ENCODE results near the gene ATXN7L1. TPM values are rescaled to one million over a fixed set of nuclear protein-coding genes. Genes with fewer than 3 reads are reported as not detected.

The ATXN7L1 gene
- total RNA-seq, 1 experiment from 2014 or later, result 24.3 TPM

GRCh38 chr7:105672801-105673200 lies 203.6 kb downstream of the ATXN7L1 start:
- peaks cover 18% of the 10 kb centered on the region; the same call in 1 of the 2 replicates for H3K4me1 ChIP-seq (ENCODE audit: insufficient read depth, low read length)
- DNase-seq, result no peak
- H3K23me2 ChIP-seq (ENCODE audit: insufficient read length, low read depth, low read length, poor library complexity, severe bottlenecking), result no peaks in the 10 kb centered on the region
- no peaks in the 10 kb centered on the region for H3K27me3 ChIP-seq (ENCODE audit: insufficient read depth, low read length)
- H2BK20ac ChIP-seq (ENCODE audit: low read depth, low read length, poor library complexity, severe bottlenecking), result no peak overlapping the region
- TF ChIP-seq CTCF (conservative IDR thresholded peaks at IDR 0.05), result no peak
- Mint-ChIP-seq H3K4me3 (no peak overlapping the region; a peak in 1 of 5 replicates), H3K27me3 (ENCODE audit: low read depth) (no peaks in the 10 kb centered on the region), H3K36me3 (ENCODE audit: insufficient read depth in 1 of 3, low read depth in 3 of 3) (peaks cover 0 to 3% (median 0%) of the 10 kb centered on the region in 3 experiments; a peak in 1 of 7 replicates), H3K4me1 (peaks cover 30 to 31% of the 10 kb centered on the region in 2 experiments), H3K9me3 (no peaks in the 10 kb centered on the region), H3K27ac (peak overlapping the region; percentile 74 to 82 (median 75); a peak in 5 of 7 replicates)
- H3K79me2 ChIP-seq (ENCODE audit: insufficient read depth, low read length), result 0 out of 2 replicates have a peak, but pooled peaks cover 2% of the 10 kb centered on the region
- no peaks in the 10 kb centered on the region for H3K9me3 ChIP-seq (ENCODE audit: control insufficient read depth, low read depth, low read length)
- H2BK120ac ChIP-seq (ENCODE audit: low read depth, low read length, poor library complexity, severe bottlenecking), result no peak overlapping the region
- no peak overlapping the region for H3K4me2 ChIP-seq (ENCODE audit: insufficient read depth, insufficient read length, low read length)
- H3K23ac ChIP-seq (ENCODE audit: insufficient read length, low read depth, low read length), result no peak overlapping the region
- no peak overlapping the region for H2AK5ac ChIP-seq (ENCODE audit: insufficient read length, low read length)
- H2BK12ac ChIP-seq (ENCODE audit: insufficient read length, low read depth, low read length), result no peak overlapping the region
- peaks cover 3% of the 10 kb centered on the region for H3K79me1 ChIP-seq (ENCODE audit: insufficient read depth, low read depth, low read length, poor library complexity, severe bottlenecking)
- no peak overlapping the region for H4K8ac ChIP-seq (replicated peaks; ENCODE audit: insufficient read length, low read depth, low read length)
- H3K9ac ChIP-seq (ENCODE audit: extremely low read depth, insufficient read length, low read length), result no peak overlapping the region
- H2BK5ac ChIP-seq (ENCODE audit: insufficient read length, low read length), result no peak overlapping the region
- peak overlapping the region; percentile 19 for H3K27ac ChIP-seq (ENCODE audit: insufficient read length, low read depth, low read length)
- no peaks in the 10 kb centered on the region for H4K20me1 ChIP-seq (ENCODE audit: control insufficient read depth, insufficient read depth, insufficient read length)
- no peak overlapping the region for H4K5ac ChIP-seq (ENCODE audit: insufficient read length, low read depth, low read length)
- no peak overlapping the region for H3K4ac ChIP-seq (ENCODE audit: low read depth, low read length)
- no peak overlapping the region for H3K56ac ChIP-seq (ENCODE audit: insufficient read length, low read depth, low read length)
- no peak overlapping the region for H3T11ph ChIP-seq (ENCODE audit: low read length)
- H2BK15ac ChIP-seq (ENCODE audit: low read depth, low read length), result 0 out of 2 replicates have a peak overlapping the region, but pooled peaks have one; percentile 52
- peak overlapping the region; percentile 39; the same call in 1 of the 2 replicates for H3K14ac ChIP-seq (ENCODE audit: insufficient read depth, low read length)
- H3K18ac ChIP-seq (ENCODE audit: insufficient read length, low read depth, low read length), result no peak overlapping the region
- no peak overlapping the region for H4K91ac ChIP-seq (ENCODE audit: insufficient read length, low read depth, low read length)
- WGBS (ENCODE audit: extremely low coverage, insufficient read length, low lambda C conversion rate), result no CpG with 5 or more reads among the region's 2 CpGs
- no peak overlapping the region for H2AFZ ChIP-seq (ENCODE audit: low read length)
